ENCODE measurements around the gene PSMC1. TPM values are rescaled to one million over a fixed set of nuclear protein-coding genes. Genes with fewer than 3 reads are reported as not detected.

Gene PSMC1
- total RNA-seq, 4 donors from 2014 or later: 48.9 to 120 (median 86.0) TPM

GRCh38 chr14:90281261-90281660 is 24.9 kb downstream of the PSMC1 start:
- Histone ChIP-seq H3K27me3 (no peaks in the 10 kb centered on the region), H3K36me3 (peaks cover 73% of the 10 kb centered on the region), H3K9me3 (no peaks in the 10 kb centered on the region), H3K27ac (no peak overlapping the region), H3K4me1 (no peaks in the 10 kb centered on the region), H3K4me3 (no peak overlapping the region)
- no peak for DNase-seq (ENCODE audit: low spot score in 2 of 2)
- 61% methylated on average over 8 of the region's 8 CpGs for WGBS
- TF ChIP-seq POLR2A (IDR thresholded peaks at IDR 0.05) (no peak), EP300 (IDR thresholded peaks at IDR 0.05) (no peak), POLR2AphosphoS5 (IDR thresholded peaks at IDR 0.05) (no peak)
- TF ChIP-seq, protein P1, sequence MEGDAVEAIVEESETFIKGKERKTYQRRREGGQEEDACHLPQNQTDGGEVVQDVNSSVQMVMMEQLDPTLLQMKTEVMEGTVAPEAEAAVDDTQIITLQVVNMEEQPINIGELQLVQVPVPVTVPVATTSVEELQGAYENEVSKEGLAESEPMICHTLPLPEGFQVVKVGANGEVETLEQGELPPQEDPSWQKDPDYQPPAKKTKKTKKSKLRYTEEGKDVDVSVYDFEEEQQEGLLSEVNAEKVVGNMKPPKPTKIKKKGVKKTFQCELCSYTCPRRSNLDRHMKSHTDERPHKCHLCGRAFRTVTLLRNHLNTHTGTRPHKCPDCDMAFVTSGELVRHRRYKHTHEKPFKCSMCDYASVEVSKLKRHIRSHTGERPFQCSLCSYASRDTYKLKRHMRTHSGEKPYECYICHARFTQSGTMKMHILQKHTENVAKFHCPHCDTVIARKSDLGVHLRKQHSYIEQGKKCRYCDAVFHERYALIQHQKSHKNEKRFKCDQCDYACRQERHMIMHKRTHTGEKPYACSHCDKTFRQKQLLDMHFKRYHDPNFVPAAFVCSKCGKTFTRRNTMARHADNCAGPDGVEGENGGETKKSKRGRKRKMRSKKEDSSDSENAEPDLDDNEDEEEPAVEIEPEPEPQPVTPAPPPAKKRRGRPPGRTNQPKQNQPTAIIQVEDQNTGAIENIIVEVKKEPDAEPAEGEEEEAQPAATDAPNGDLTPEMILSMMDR (IDR thresholded peaks at IDR 0.05): no peak

GRCh38 chr14:90281756-90282155 is 25.4 kb downstream of the PSMC1 start:
- Histone ChIP-seq H3K27ac (no peak overlapping the region), H3K9me3 (no peaks in the 10 kb centered on the region), H3K4me1 (no peaks in the 10 kb centered on the region), H3K4me3 (no peak overlapping the region), H3K27me3 (no peaks in the 10 kb centered on the region), H3K36me3 (peaks cover 77% of the 10 kb centered on the region)
- TF ChIP-seq POLR2A (IDR thresholded peaks at IDR 0.05): no peak
- TF ChIP-seq, protein P1 (IDR thresholded peaks at IDR 0.05): no peak
- no peak for TF ChIP-seq EP300 (IDR thresholded peaks at IDR 0.05)
- TF ChIP-seq POLR2AphosphoS5 (IDR thresholded peaks at IDR 0.05): no peak
- DNase-seq (ENCODE audit: low spot score in 2 of 2): no peak

GRCh38 chr14:90287791-90288190 is 31.4 kb downstream of the PSMC1 start:
- no peaks in the 10 kb centered on the region for H3K4me1 ChIP-seq
- no peak overlapping the region for H3K27ac ChIP-seq
- no peaks in the 10 kb centered on the region for H3K9me3 ChIP-seq
- 71% methylated on average over 14 of the region's 14 CpGs for WGBS
- H3K27me3 ChIP-seq: no peaks in the 10 kb centered on the region
- no peak overlapping the region for H3K4me3 ChIP-seq
- DNase-seq (ENCODE audit: low spot score in 2 of 2): no peak
- peaks cover 73% of the 10 kb centered on the region for H3K36me3 ChIP-seq
- TF ChIP-seq EP300 (IDR thresholded peaks at IDR 0.05) (no peak), POLR2A (IDR thresholded peaks at IDR 0.05) (no peak), POLR2AphosphoS5 (IDR thresholded peaks at IDR 0.05) (no peak)
- TF ChIP-seq, protein P1 (IDR thresholded peaks at IDR 0.05): no peak

DNA sequence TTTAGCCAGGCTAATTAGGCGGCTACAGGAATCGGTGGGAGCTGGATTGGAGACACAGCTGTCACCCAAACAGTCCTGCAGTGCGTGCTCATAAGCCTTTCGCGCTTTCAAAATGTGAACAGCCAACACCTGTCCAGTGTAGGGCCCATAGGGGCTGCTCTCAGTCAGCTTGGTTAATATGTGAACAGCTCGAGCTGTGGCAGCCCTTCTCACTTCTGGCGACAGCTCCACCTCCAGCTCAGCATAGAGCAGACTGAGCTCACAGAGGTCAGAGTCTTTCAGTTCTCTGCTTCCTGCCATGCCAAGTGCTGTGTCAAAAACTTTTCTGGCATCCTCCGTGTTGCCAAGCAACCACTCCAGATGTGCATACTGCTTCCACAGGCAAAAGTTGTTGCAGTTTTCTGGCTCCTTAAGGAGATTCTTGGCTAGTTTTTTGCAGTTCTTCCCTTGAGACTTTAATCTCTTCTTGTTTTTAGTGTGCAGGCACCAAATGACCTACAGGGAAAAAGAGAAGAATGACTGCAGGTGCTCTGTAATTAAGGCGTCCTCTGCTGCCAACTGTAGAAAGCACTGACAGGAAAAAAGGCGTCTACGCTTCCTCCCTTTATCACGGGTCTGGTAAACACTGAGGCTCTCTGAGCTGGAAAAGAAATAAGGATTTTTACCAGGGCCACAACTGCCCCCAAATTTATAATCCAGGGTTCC is 32.5 kb downstream of the PSMC1 start:
- WGBS: 82% methylated on average over 12 of the region's 12 CpGs
- no peak for DNase-seq (ENCODE audit: low spot score in 2 of 2)
- TF ChIP-seq, protein P1 (IDR thresholded peaks at IDR 0.05): no peak
- TF ChIP-seq POLR2A (IDR thresholded peaks at IDR 0.05) (no peak), EP300 (IDR thresholded peaks at IDR 0.05) (no peak), POLR2AphosphoS5 (IDR thresholded peaks at IDR 0.05) (no peak)
- Histone ChIP-seq H3K9me3 (no peaks in the 10 kb centered on the region), H3K27me3 (no peaks in the 10 kb centered on the region), H3K4me1 (no peaks in the 10 kb centered on the region), H3K36me3 (peaks cover 69% of the 10 kb centered on the region), H3K27ac (no peak overlapping the region), H3K4me3 (no peak overlapping the region)

DNA sequence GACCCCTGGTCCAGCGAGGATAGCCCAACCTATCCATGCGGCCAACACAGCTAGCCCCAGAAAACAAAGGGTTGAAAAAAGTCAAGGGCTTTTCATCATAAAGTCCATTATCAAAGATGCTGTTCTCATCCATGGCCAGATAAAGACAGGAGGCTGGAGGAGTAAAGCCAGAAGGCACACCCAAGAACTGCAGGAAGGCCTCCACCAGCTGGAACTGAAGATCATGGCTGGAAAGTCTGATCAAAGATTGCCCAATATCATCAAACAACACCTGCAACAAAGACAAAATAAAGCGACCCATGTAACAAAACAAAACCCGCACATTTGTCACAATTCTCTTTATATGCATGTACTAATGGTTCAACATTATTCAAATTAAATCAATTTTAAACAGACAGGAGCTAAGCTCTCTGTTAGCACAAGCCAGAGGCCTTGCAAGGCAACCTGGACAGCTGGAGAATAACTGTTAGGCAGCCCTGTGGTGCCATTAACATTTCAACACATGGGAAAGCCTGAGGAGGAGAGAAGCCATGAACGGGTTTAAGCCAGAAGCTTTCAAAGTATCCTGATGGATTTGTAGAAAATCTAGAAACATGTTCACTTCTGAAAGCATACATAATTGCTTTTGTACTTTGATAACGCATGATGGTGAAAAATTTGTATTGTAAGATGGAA is 34.1 kb downstream of the PSMC1 start:
- Histone ChIP-seq H3K36me3 (peaks cover 72% of the 10 kb centered on the region), H3K4me3 (no peak overlapping the region), H3K9me3 (no peaks in the 10 kb centered on the region), H3K4me1 (no peaks in the 10 kb centered on the region), H3K27me3 (no peaks in the 10 kb centered on the region), H3K27ac (no peak overlapping the region)
- no peak for DNase-seq (ENCODE audit: low spot score in 2 of 2)
- TF ChIP-seq, protein P1 (IDR thresholded peaks at IDR 0.05): no peak
- TF ChIP-seq EP300 (IDR thresholded peaks at IDR 0.05): no peak
- TF ChIP-seq POLR2AphosphoS5 (IDR thresholded peaks at IDR 0.05): no peak
- TF ChIP-seq POLR2A (IDR thresholded peaks at IDR 0.05): no peak
- WGBS: 83% methylated on average over 6 of the region's 6 CpGs
